Measurements from ENCODE around the gene PCMT1.

PCMT1 gene

GRCh38 chr6:149820506-149820905, 71.0 kb downstream of the PCMT1 start:
- H3K4me3 ChIP-seq (ENCODE audit: low read depth, low read length) = no peak overlapping the region
- no peak for TF ChIP-seq CTCF (IDR thresholded peaks at IDR 0.05; ENCODE audit: low read depth, low read length)

GRCh38 chr6:149821492-149821891, 72.0 kb downstream of the PCMT1 start:
- TF ChIP-seq CTCF (IDR thresholded peaks at IDR 0.05; ENCODE audit: low read depth, low read length) = no peak
- Histone ChIP-seq H3K36me3 (peaks cover 3% of the 10 kb centered on the region; the same call in 1 of the 2 replicates), H3K4me3 (ENCODE audit: low read depth, low read length) (no peak overlapping the region), H3K9me3 (no peaks in the 10 kb centered on the region), H3K4me1 (no peaks in the 10 kb centered on the region), H3K27me3 (no peaks in the 10 kb centered on the region)
- no peak for DNase-seq

More at GRCh38 chr6:149820506-149820905, 71.0 kb downstream of the PCMT1 start:
- no peaks in the 10 kb centered on the region for H3K4me1 ChIP-seq
- DNase-seq = no peak
- H3K9me3 ChIP-seq = no peaks in the 10 kb centered on the region
- H3K27me3 ChIP-seq = no peaks in the 10 kb centered on the region
- H3K36me3 ChIP-seq = no peaks in the 10 kb centered on the region

DNA sequence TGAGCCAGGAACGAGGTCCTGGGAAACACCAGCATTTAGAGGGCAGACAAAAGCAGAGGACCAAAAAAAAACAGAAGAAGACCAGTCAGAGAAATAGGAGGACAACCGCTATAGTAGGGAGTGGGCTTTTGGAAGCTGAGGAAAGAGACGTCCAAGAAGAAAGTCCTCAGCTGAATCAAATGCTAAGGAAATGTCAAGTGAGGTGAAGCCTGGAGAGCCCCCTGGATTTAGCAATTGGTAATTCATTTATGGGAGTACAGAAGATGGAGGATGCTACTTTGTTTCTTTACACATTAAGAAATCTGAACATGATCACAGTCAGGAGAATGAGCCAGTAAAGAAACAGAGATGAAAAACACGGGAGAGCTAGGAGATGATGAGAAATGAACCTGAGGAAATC, 73.5 kb downstream of the PCMT1 start:
- DNase-seq = no peak
- Histone ChIP-seq H3K36me3 (peaks cover 3% of the 10 kb centered on the region; the same call in 1 of the 2 replicates), H3K27me3 (no peaks in the 10 kb centered on the region), H3K4me1 (no peaks in the 10 kb centered on the region), H3K4me3 (ENCODE audit: low read depth, low read length) (no peak overlapping the region), H3K9me3 (no peaks in the 10 kb centered on the region)
- peak; percentile 27 for TF ChIP-seq CTCF (IDR thresholded peaks at IDR 0.05; ENCODE audit: low read depth, low read length)

DNA sequence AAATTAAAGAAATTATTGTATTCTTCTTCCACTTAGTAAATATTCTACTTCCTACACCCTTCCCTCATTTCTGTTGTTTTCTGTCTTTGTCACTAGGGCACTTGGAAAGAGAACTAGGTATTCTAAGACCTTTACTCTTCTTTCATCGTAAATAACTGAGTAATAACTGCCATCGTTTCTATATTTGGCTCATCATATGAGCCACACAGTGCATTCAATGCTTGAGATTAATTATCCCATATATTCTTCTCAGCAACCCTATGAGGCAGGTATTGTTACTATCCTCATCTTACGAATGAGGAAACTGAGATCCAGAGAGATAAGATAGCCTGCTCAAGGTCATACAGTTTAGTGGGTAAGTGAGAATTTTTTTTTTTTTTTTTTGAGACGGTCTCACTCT, 75.8 kb downstream of the PCMT1 start:
- H3K9me3 ChIP-seq = no peaks in the 10 kb centered on the region
- TF ChIP-seq CTCF (IDR thresholded peaks at IDR 0.05; ENCODE audit: low read depth, low read length) = no peak
- no peaks in the 10 kb centered on the region for H3K27me3 ChIP-seq
- DNase-seq = no peak
- H3K36me3 ChIP-seq = peaks cover 3% of the 10 kb centered on the region; the same call in 1 of the 2 replicates
- H3K4me3 ChIP-seq (ENCODE audit: low read depth, low read length) = no peak overlapping the region
- no peaks in the 10 kb centered on the region for H3K4me1 ChIP-seq

DNA sequence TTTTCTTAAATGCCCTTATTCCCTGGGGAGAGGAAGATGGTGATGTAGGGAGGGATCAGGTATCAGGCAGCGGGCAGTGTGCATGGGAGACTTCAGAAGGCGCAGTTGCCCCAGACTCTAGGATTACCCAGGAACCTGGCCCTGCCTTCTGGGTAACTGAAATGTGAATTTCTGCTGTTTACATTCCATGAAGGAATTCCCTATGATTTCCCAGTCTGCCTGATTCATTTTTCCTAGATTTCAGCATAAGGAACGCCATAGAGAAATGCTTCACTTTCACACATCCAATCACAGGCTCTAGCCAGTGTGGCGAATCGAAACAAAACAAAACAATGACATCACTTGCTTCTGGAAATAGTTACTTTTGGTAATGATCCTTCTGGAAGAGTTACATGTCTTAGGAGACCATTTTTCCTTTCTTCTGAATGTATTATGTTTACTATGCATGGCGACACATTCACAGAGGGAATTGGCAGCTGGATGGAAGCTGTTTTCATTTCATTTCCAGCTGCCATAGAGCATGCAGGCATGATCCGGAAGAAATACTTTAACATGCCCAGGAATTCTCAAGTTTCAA, 81.3 kb downstream of the PCMT1 start:
- Histone ChIP-seq H3K36me3 (peaks cover 6% of the 10 kb centered on the region), H3K4me1 (no peaks in the 10 kb centered on the region), H3K27me3 (no peaks in the 10 kb centered on the region), H3K9me3 (no peaks in the 10 kb centered on the region), H3K4me3 (ENCODE audit: low read depth, low read length) (no peak overlapping the region)
- no peak for DNase-seq
- no peak for TF ChIP-seq CTCF (IDR thresholded peaks at IDR 0.05; ENCODE audit: low read depth, low read length)

GRCh38 chr6:149831308-149831820, 81.8 kb downstream of the PCMT1 start:
- H3K4me3 ChIP-seq (ENCODE audit: low read depth, low read length) = no peak overlapping the region
- no peak for TF ChIP-seq CTCF (IDR thresholded peaks at IDR 0.05; ENCODE audit: low read depth, low read length)
- no peak for DNase-seq

More at GRCh38 chr6:149831308-149831820, 81.8 kb downstream of the PCMT1 start:
- no peaks in the 10 kb centered on the region for H3K9me3 ChIP-seq
- no peaks in the 10 kb centered on the region for H3K4me1 ChIP-seq
- peaks cover 3% of the 10 kb centered on the region for H3K36me3 ChIP-seq
- no peaks in the 10 kb centered on the region for H3K27me3 ChIP-seq

Measured in BE2C (cell line).